AG04450 (cell line): Measurements from ENCODE around the gene CIRBP. TPM values are rescaled to one million over a fixed set of nuclear protein-coding genes. Genes with fewer than 3 reads are reported as not detected.

Source experiments
- CTCF ChIA-PET: fragments of 300-600, 350-600 bp; formaldehyde crosslinking; extraction: SDS; loops from one replicate; lab custom pipeline; 2022; ENCODE audit warnings: antibody characterized with exemption, inconsistent platforms; lab: Charles Lee
- POLR2A ChIA-PET: fragments of 350-600 bp; formaldehyde crosslinking; extraction: SDS; loops from one replicate; lab custom pipeline; 2021; ENCODE audit warnings: antibody characterized with exemption, inconsistent platforms; lab: Yijun Ruan, JAX
- DNase-seq: peaks from one replicate; pipeline ENCODE4 v3.0.0-alpha.2; 2011; ENCODE audit warnings: low read depth, low spot score
- H3K27ac ChIP-seq: one replicate; pipeline ENCODE4 v1.5.1; 2012; ENCODE audit warnings: low read depth, low read length, control low read depth
- H3K27me3 ChIP-seq: one replicate; pipeline ENCODE4 v1.6.0; 2012; ENCODE audit warnings: low read length; ENCODE audit not compliant: control insufficient read depth, insufficient read depth
- H3K4me3 ChIP-seq: 2 replicates; pipeline ENCODE4 v1.5.1; 2011; ENCODE audit warnings: mild to moderate bottlenecking, low read depth, low read length, control low read depth
- H3K9me3 ChIP-seq: 2 replicates; pipeline ENCODE4 v1.5.1; 2012; ENCODE audit warnings: low read length; ENCODE audit not compliant: control insufficient read depth, insufficient read depth
- CTCF ChIP-seq: IDR thresholded peaks from 2 replicates; pipeline ENCODE4 v1.5.1; 2011; ENCODE audit warnings: low read depth, low read length, control low read depth, inconsistent platforms
- polyA plus RNA-seq: library from polyadenylated mRNA; depleted of rRNA; stranded (reverse); fragments of >200 nt; gene quantifications from 2 replicates; pipeline ENCODE4 v1.2.3, GENCODE V29; 2011

CIRBP gene
- polyA plus RNA-seq, 1 experiment: 269 TPM

DNA sequence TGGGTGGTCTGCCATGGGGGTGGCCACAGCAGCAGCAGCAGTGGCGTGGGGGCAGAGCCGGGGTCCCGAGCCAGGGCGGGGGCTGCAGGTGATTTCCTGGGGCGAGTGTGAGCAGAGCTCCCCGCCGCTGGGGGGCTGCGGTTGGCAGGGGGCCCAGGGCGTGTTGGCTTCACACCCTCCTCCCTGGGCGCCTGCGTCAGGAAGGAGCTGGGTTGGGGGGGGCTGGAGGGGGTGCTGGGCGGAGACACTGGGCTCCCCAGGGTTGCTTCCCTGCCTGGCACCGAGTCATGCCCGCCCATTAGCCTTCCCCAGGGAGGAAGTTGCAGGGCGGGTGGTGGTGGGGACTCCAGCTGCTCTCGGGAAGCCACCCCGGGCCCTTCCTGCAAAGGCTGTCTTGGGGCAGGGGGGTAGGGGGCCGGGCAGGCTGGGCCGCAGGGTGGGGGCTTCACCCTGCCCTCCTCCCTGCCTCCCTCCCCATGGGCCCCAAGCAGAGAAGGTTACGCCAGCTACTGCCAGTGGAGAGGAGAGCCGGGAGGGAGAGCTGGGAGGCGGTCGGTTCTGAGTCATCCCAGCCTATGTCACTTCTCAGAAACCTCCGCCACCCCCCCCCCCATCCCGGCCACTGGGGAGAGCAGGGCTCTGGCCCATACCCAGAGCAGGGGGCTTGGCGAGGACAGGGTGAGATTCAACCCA is 16.2 kb upstream of the CIRBP start:
- TF ChIP-seq CTCF: 0 out of 2 replicates have a peak, but pooled peaks have one; percentile 4
- DNase-seq: peak; percentile 92
- Histone ChIP-seq H3K4me3 (peak overlapping the region; percentile 86), H3K9me3 (no peaks in the 10 kb centered on the region; the same call in 1 of the 2 replicates), H3K27ac (peak overlapping the region; percentile 92), H3K27me3 (no peaks in the 10 kb centered on the region)
- POLR2A ChIA-PET: interaction anchor here (0.5 to 7.4 kb wide), 16 partner anchors 8 to 231 kb away, joined by 3 to 241 read pairs (median 4); partner anchors contain the start of genes ATP5F1D, CIRBP, CNN2 and FAM174C
- CTCF ChIA-PET: interaction anchor here (0.8 to 1.7 kb wide), 3 partner anchors 9 to 13 kb away, joined by 3 to 11 read pairs (median 10); no protein-coding TSS in a partner anchor

- CTCF ChIA-PET: interaction anchor here (0.8 to 1.7 kb wide), 3 partner anchors 9 to 13 kb away, joined by 3 to 11 read pairs (median 10); no protein-coding TSS in a partner anchor
- no peak for TF ChIP-seq CTCF
- DNase-seq: no peak
- Histone ChIP-seq H3K9me3 (no peaks in the 10 kb centered on the region; the same call in 1 of the 2 replicates), H3K27me3 (no peaks in the 10 kb centered on the region), H3K27ac (peak overlapping the region; percentile 92), H3K4me3 (peak overlapping the region; percentile 86)
- POLR2A ChIA-PET: interaction anchor here (0.5 to 7.4 kb wide), 16 partner anchors 9 to 371 kb away, joined by 3 to 241 read pairs (median 6); partner anchors contain the start of genes ATP5F1D, CIRBP, CNN2 and FAM174C
Observed at GRCh38 chr19:1253514-1254080, 15.5 kb upstream of the CIRBP start.

DNA sequence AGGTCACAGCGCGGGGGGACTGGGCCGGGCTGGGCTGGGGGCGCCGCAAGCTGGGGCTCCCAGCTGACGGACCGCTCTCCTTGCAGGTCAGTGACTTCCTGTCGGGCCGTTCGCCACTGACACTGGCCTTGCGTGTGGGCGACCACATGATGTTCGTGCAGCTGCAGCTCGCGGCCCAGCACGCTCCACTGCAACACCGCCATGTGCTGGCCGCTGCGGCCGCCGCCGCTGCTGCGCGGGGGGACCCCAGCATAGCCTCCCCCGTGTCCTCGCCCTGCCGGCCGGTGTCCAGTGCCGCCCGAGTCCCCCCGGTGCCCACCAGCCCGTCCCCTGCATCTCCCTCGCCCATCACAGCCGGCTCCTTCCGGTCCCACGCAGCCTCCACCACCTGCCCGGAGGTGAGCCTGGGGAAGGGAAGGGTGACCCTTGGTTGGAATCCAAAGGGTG is 15.0 kb upstream of the CIRBP start:
- no peaks in the 10 kb centered on the region; the same call in 1 of the 2 replicates for H3K9me3 ChIP-seq
- TF ChIP-seq CTCF: no peak
- H3K27me3 ChIP-seq: no peaks in the 10 kb centered on the region
- ChIA-PET CTCF (interaction anchor here (1.7 kb wide), 1 partner anchor 12 kb away, joined by 10 read pairs; no protein-coding TSS in a partner anchor), POLR2A (interaction anchor here (0.5 to 7.4 kb wide), 6 partner anchors 10 to 371 kb away, joined by 5 to 241 read pairs (median 10); partner anchors contain the start of genes ATP5F1D, CIRBP and FAM174C)
- no peak for DNase-seq
- peak overlapping the region; percentile 92 for H3K27ac ChIP-seq
- peak overlapping the region; percentile 86; the same call in 1 of the 2 replicates for H3K4me3 ChIP-seq

- DNase-seq: no peak
- no peak overlapping the region for H3K4me3 ChIP-seq
- TF ChIP-seq CTCF: no peak
- POLR2A ChIA-PET: interaction anchor here (7.4 kb wide), 1 partner anchor 12 kb away, joined by 241 read pairs; the partner anchor contains the start of gene CIRBP
- CTCF ChIA-PET: interaction anchor here (2.4 to 3.1 kb wide), 2 partner anchors 10 to 12 kb away, joined by 13 to 16 read pairs; no protein-coding TSS in a partner anchor
- no peaks in the 10 kb centered on the region; the same call in 1 of the 2 replicates for H3K9me3 ChIP-seq
- H3K27me3 ChIP-seq: no peaks in the 10 kb centered on the region
- peak overlapping the region; percentile 73 for H3K27ac ChIP-seq
Observed at GRCh38 chr19:1254530-1255185, 14.5 kb upstream of the CIRBP start.
